Endothelial cell (in vitro differentiated cells): ENCODE data around the gene GALNT14. TPM values are rescaled to one million over a fixed set of nuclear protein-coding genes. Genes with fewer than 3 reads are reported as not detected.

ENCODE experiments used
- DNase-seq: peaks from one replicate; pipeline ENCODE4 v3.0.0; 2021; ENCODE audit warnings: low spot score
- H3K27ac Mint-ChIP-seq: one replicate; pipeline ENCODE4 v1.8.0; 2021; ENCODE audit warnings: mixed read lengths, inconsistent platforms; ENCODE audit not compliant: unreplicated experiment
- H3K27me3 Mint-ChIP-seq: one replicate; pipeline ENCODE4 v1.8.0; 2021; ENCODE audit warnings: mild to moderate bottlenecking, moderate library complexity, mixed read lengths, inconsistent platforms; ENCODE audit not compliant: unreplicated experiment
- H3K36me3 Mint-ChIP-seq: one replicate; pipeline ENCODE4 v1.8.0; 2021; ENCODE audit warnings: mild to moderate bottlenecking, low read depth, mixed read lengths, inconsistent platforms; ENCODE audit not compliant: unreplicated experiment
- H3K4me1 Mint-ChIP-seq: one replicate; pipeline ENCODE4 v1.8.0; 2021; ENCODE audit warnings: mild to moderate bottlenecking, mixed read lengths, inconsistent platforms; ENCODE audit not compliant: unreplicated experiment
- H3K4me3 Mint-ChIP-seq: one replicate; pipeline ENCODE4 v1.8.0; 2021; ENCODE audit warnings: mild to moderate bottlenecking, mixed read lengths, inconsistent platforms; ENCODE audit not compliant: unreplicated experiment
- H3K9me3 Mint-ChIP-seq: one replicate; pipeline ENCODE4 v1.8.0; 2021; ENCODE audit warnings: mixed read lengths, inconsistent platforms; ENCODE audit not compliant: unreplicated experiment
- total RNA-seq: library from RNA; stranded (reverse); fragmentation: NEBNext Ultra II Directional; extraction: Animal tissue kit (Norgen Biotek cat#: 25700); gene quantifications from one replicate; pipeline ENCODE4 v1.2.1, GENCODE V29; 2021; ENCODE audit not compliant: unreplicated experiment
- TF ChIP-seq, protein P1 (sequence below): fragments of 200-600 bp; sonication (generic); IDR thresholded peaks from one replicate; pipeline ENCODE4 v1.5.0; 2021; ENCODE audit warnings: antibody characterized with exemption; ENCODE audit not compliant: unreplicated experiment

GALNT14 gene
- total RNA-seq, 1 donor from 2014 or later, result 16.8 TPM

DNA sequence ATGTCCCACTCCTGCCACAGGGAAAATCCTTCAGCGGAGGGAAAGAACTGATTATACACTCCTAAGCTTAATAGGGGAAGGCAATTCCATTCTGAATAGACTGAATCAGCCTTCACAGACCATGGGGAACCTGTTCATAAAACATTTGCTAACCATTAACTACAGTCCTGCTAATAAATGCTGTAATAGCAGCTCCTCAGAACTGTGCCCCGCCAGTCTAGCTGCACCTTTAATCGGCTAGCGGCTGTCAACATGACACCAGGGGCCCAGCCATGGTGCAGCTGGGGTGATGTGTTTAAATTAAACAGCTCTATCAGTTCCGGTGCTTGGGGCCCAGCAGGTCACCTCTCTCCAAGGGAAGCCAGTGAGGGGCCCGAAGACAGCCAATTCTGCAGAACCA, 77.8 kb downstream of the GALNT14 start:
- Mint-ChIP-seq H3K27me3 (peaks cover 6% of the 10 kb centered on the region), H3K27ac (no peak overlapping the region), H3K9me3 (no peaks in the 10 kb centered on the region), H3K4me1 (peaks cover 7% of the 10 kb centered on the region), H3K36me3 (peaks cover 5% of the 10 kb centered on the region), H3K4me3 (no peak overlapping the region)
- no peak for DNase-seq
- TF ChIP-seq, protein P1, sequence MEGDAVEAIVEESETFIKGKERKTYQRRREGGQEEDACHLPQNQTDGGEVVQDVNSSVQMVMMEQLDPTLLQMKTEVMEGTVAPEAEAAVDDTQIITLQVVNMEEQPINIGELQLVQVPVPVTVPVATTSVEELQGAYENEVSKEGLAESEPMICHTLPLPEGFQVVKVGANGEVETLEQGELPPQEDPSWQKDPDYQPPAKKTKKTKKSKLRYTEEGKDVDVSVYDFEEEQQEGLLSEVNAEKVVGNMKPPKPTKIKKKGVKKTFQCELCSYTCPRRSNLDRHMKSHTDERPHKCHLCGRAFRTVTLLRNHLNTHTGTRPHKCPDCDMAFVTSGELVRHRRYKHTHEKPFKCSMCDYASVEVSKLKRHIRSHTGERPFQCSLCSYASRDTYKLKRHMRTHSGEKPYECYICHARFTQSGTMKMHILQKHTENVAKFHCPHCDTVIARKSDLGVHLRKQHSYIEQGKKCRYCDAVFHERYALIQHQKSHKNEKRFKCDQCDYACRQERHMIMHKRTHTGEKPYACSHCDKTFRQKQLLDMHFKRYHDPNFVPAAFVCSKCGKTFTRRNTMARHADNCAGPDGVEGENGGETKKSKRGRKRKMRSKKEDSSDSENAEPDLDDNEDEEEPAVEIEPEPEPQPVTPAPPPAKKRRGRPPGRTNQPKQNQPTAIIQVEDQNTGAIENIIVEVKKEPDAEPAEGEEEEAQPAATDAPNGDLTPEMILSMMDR, result no peak

DNA sequence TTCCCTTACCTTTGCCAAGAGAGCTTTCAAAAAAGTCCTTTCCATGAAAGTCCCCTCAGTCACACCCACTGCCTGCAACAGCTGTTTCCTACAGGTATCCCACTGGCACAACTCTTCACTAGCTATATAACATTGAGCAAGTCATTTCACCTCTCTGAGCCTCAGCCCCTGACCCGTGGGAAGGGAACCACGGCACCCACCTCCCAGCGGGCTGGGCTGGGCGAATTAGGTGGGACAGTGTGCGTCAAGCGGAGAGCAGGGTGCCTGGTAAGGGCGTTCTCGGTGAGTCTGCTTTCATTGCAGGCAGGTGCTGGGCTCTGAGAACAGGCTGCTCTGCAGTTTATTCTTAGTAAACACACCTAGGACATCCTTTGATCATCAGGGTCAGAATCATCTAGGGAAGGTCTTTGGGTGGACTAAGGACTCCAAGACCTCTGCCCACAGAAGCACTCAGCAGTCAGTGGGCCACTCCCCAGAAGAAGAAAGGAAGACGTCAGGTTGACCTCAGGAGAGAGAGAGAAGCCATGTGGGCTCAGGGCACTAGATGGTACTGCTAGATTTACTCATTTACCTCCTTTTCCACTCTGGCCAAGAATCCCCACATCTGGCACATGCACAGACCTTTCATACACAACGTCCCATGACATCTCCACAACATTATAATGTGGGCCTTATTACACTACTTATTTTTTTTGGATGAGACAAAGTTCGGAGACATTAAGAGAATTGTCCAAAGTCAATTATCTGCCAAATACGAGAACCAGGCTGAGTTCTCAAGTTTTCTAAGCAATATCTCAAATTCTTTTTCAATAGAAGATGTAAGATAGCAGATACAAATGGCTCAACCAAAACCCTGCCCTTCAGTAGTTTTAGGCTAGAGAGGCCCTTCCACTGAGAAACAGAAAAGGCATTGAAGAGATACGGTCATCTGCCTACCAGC, 79.9 kb downstream of the GALNT14 start:
- H3K36me3 Mint-ChIP-seq, result peaks cover 5% of the 10 kb centered on the region
- no peak for DNase-seq
- H3K27ac Mint-ChIP-seq, result no peak overlapping the region
- TF ChIP-seq, protein P1, result no peak
- H3K4me3 Mint-ChIP-seq, result no peak overlapping the region
- H3K9me3 Mint-ChIP-seq, result no peaks in the 10 kb centered on the region
- H3K4me1 Mint-ChIP-seq, result peaks cover 11% of the 10 kb centered on the region
- peaks cover 2% of the 10 kb centered on the region for H3K27me3 Mint-ChIP-seq

DNA sequence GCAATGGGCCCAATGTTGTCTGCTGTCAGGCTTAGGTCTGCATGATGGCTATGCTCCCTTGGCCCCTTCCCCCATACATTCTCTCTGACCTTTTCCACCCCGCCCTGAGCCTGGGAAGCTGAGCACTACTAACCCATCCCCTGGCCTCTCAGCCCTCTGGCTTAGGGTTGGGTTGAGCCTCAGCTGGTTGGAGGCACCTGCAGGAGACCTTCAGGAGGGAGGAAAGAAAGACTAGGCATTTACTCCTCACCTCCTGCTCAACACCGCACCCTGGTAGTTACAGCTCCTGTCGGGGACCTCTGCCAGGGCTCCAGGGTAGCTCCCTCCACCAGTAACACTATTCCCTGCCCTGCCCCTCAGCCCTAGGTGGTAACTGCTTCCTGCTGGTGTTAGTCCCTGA, 80.5 kb downstream of the GALNT14 start:
- no peak for DNase-seq
- Mint-ChIP-seq H3K36me3 (peaks cover 5% of the 10 kb centered on the region), H3K27ac (no peak overlapping the region), H3K27me3 (peaks cover 2% of the 10 kb centered on the region), H3K4me1 (peaks cover 11% of the 10 kb centered on the region), H3K4me3 (no peak overlapping the region), H3K9me3 (no peaks in the 10 kb centered on the region)
- TF ChIP-seq, protein P1, result no peak

DNA sequence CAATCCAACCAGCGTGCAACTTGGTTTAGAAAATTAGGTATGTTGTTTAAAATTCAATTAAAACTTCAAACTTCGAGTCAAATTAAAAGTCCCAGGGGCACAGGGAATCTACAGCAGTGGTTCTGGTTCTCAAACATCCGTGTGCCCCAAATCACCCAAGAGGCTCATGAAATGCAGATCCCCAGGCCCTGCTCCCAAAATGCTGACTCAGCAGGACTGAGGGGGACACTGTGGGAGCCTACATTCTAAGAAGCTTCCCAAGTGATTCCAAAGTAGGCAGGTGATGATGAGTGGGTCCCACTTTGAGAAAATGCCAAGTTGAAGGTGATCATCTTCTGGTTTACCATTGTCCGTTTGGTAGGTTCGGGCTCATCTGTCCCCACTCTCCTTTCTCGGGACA, 82.3 kb downstream of the GALNT14 start:
- Mint-ChIP-seq H3K4me3 (no peak overlapping the region), H3K27me3 (peaks cover 1% of the 10 kb centered on the region), H3K36me3 (peaks cover 5% of the 10 kb centered on the region), H3K9me3 (no peaks in the 10 kb centered on the region), H3K4me1 (peaks cover 7% of the 10 kb centered on the region), H3K27ac (no peak overlapping the region)
- no peak for DNase-seq
- TF ChIP-seq, protein P1, result no peak

DNA sequence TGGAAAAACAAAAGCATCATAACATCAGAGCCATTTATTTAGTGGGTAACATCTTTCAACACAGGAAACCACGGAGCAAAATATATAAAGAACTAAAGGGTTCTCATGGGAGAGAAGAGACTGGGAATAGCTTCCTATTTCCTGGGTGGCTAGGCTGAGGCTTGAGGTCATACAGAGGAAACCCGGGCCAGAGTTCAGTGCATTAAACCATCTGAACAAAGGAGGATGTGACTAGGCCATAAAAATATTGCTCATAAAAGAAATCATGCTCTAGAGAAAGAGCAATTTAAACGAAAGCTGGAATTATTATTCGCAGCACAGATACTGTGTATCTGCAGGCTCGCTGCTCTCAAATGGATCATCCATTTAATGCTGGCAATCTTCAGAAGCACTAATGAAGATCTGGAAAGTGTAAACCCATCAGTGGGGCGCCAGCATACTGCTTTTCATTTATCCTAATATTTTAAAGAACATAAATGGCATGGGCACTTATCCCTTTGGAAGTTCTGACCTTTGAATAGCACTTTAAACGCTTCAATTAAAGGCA, 83.3 kb downstream of the GALNT14 start:
- TF ChIP-seq, protein P1, result no peak
- peaks cover 3% of the 10 kb centered on the region for H3K36me3 Mint-ChIP-seq
- H3K27ac Mint-ChIP-seq, result no peak overlapping the region
- DNase-seq, result no peak
- peaks cover 5% of the 10 kb centered on the region for H3K4me1 Mint-ChIP-seq
- H3K9me3 Mint-ChIP-seq, result no peaks in the 10 kb centered on the region
- H3K27me3 Mint-ChIP-seq, result no peaks in the 10 kb centered on the region
- H3K4me3 Mint-ChIP-seq, result no peak overlapping the region
